GM19193 (cell line): ENCODE results near the gene PPHLN1.

Experiments
- POLR2A ChIP-seq: IDR thresholded peaks from 4 replicates; pipeline ENCODE4 v1.6.1; 2011; ENCODE audit not compliant: insufficient read depth, insufficient read length; ENCODE audit errors: extremely low read depth

The PPHLN1 gene

GRCh38 chr12:42325653-42326474 is at the start of gene PPHLN1, which contains the start of gene ZCRB1:
Gene PPHLN1 (plus strand): TSS chr12:42326167. CDS start chr12:42335903, 9,736 bp downstream.
Gene ZCRB1 (minus strand): TSS chr12:42326094. CDS start chr12:42324102, 1,992 bp downstream.
- TF ChIP-seq POLR2A: peak; percentile 89

- TF ChIP-seq POLR2A: no peak
Measured at GRCh38 chr12:42277396-42278127, 48.4 kb upstream of the PPHLN1 start.

- no peak for TF ChIP-seq POLR2A
Measured at GRCh38 chr12:42278128-42278510, 47.8 kb upstream of the PPHLN1 start.

GRCh38 chr12:42281278-42281677 is 44.7 kb upstream of the PPHLN1 start:
- TF ChIP-seq POLR2A: no peak

GRCh38 chr12:42281844-42282243 is 44.1 kb upstream of the PPHLN1 start:
- no peak for TF ChIP-seq POLR2A

GRCh38 chr12:42282294-42282693 is 43.7 kb upstream of the PPHLN1 start:
- TF ChIP-seq POLR2A: no peak

GRCh38 chr12:42283739-42284138 is 42.2 kb upstream of the PPHLN1 start:
- TF ChIP-seq POLR2A: no peak

- no peak for TF ChIP-seq POLR2A
Measured at GRCh38 chr12:42284157-42284556, 41.8 kb upstream of the PPHLN1 start.

- TF ChIP-seq POLR2A: no peak
Measured at GRCh38 chr12:42284876-42285275, 41.1 kb upstream of the PPHLN1 start.

- TF ChIP-seq POLR2A: no peak
Measured at GRCh38 chr12:42285431-42285830, 40.5 kb upstream of the PPHLN1 start.

GRCh38 chr12:42286741-42287140 is 39.2 kb upstream of the PPHLN1 start:
- no peak for TF ChIP-seq POLR2A

GRCh38 chr12:42288544-42288943 is 37.4 kb upstream of the PPHLN1 start:
- no peak for TF ChIP-seq POLR2A

- no peak for TF ChIP-seq POLR2A
Measured at GRCh38 chr12:42291680-42292079, 34.3 kb upstream of the PPHLN1 start.

- no peak for TF ChIP-seq POLR2A
Measured at GRCh38 chr12:42296503-42297109, 29.4 kb upstream of the PPHLN1 start.

GRCh38 chr12:42298887-42299286 is 27.1 kb upstream of the PPHLN1 start:
- no peak for TF ChIP-seq POLR2A

- TF ChIP-seq POLR2A: no peak
Measured at GRCh38 chr12:42299392-42300308, 26.3 kb upstream of the PPHLN1 start.
